Heart right ventricle (tissue), 16 donors: ENCODE data around the gene MADD. TPM values are rescaled to one million over a fixed set of nuclear protein-coding genes. Genes with fewer than 3 reads are reported as not detected.

Source experiments
- ATAC-seq, 8 donors: fragments of 200-7000 bp; cut with Tn5 transposase; one replicate each; pipeline ENCODE4 v1.9.1; 2020; ENCODE audit warnings: mild to moderate bottlenecking in 8 of 8, moderate library complexity in 8 of 8, moderate number of reproducible peaks in 1 of 8
- DNase-seq, 2 donors: peaks; one replicate each; pipeline ENCODE4 v3.0.0-alpha.2; 2020
- H3K27ac ChIP-seq, 10 donors: fragments of 200-600 bp; sonication (generic) in 2 of 10; one replicate each; pipeline versions ENCODE4 v1.5.0 to v1.8.0; 2020 to 2022; ENCODE audit warnings: mild to moderate bottlenecking in 3 of 10
- H3K27me3 ChIP-seq, 7 donors: fragments of 200-600 bp; one replicate each; pipeline ENCODE4 v1.8.0; 2021 to 2022; ENCODE audit warnings: mild to moderate bottlenecking in 2 of 7
- H3K36me3 ChIP-seq, 9 donors: fragments of 200-600 bp; sonication (generic) in 1 of 9; one replicate each; pipeline versions ENCODE4 v1.5.0 to v1.8.0; 2020 to 2022; ENCODE audit warnings: mild to moderate bottlenecking in 2 of 9
- H3K4me1 ChIP-seq, 9 donors: fragments of 200-600 bp; sonication (generic) in 1 of 9; one replicate each; pipeline versions ENCODE4 v1.5.0 to v1.8.0; 2020 to 2022; ENCODE audit warnings: mild to moderate bottlenecking in 4 of 9
- H3K4me3 ChIP-seq, 10 donors: fragments of 200-600 bp; sonication (generic) in 2 of 10; one replicate each; pipeline versions ENCODE4 v1.5.0 to v1.8.0; 2020 to 2022; ENCODE audit warnings: mild to moderate bottlenecking in 7 of 10, moderate library complexity in 2 of 10
- H3K9me3 ChIP-seq, 11 donors: fragments of 200-600 bp in 10 of 11; sonication (generic) in 2 of 11; one replicate each; pipeline versions ENCODE4 v1.5.0 to v1.8.0; 2013 to 2022; ENCODE audit warnings: mild to moderate bottlenecking in 2 of 11, control low read depth in 1 of 11, moderate library complexity in 1 of 11
- CTCF ChIP-seq, 9 donors: fragments of 200-600 bp; sonication (generic) in 2 of 9; IDR thresholded peaks; one replicate each; pipeline versions ENCODE4 v1.5.0 to v1.8.0; 2021 to 2022; ENCODE audit warnings: antibody characterized with exemption in 9 of 9, mild to moderate bottlenecking in 5 of 9, moderate library complexity in 1 of 9
- WGBS, 2 donors: extraction: QIAGEN DNeasy Blood & Tissue Kit; methylation state at CpG; one replicate each; pipeline ENCODE4 v1.1.7; 2013; ENCODE audit warnings: inconsistent platforms in 1 of 2; 5-methylcytosine and 5-hydroxymethylcytosine counted together
- intact Hi-C, 10 donors: fragments of 100-400 bp; cut with DNase I; formaldehyde crosslinking; loops; one replicate each; pipeline versions ENCODE4 v1.11.1 to v1.14.2; 2022
- polyA plus RNA-seq, 2 donors: library from polyadenylated mRNA; stranded (reverse); fragments of 200-250 nt; gene quantifications; one replicate each; pipeline ENCODE4 v1.2.3, GENCODE V29; 2013
- total RNA-seq, 10 donors: library from RNA; stranded (reverse); fragmentation: NEBNext Ultra II Directional in 3 of 10; extraction: Animal tissue kit (Norgen Biotek cat#: 25700) in 3 of 10; gene quantifications; one replicate each; pipeline versions ENCODE4 v1.2.1 to v1.2.4, GENCODE V29; 2021 to 2023
- donor health status: Arrhythmogenic right ventricular cardiomyopathy.
- donor health status: ischemic (EF 13 %, LVEDD 7.1; RV severe dilation, severe dysfunction).
- donor health status: healthy with polysubstance abuse.
- donor health status: DM: no; HTN: yes; CAD: no.
- donor health status: DM: no; HTN: no; CAD: no.
- donor health status: ischemic (EF 25% LVEDD 6.9; RV normal size, moderate dysfunction).
- donor health status: ischemic (EF 25% LVEDD 5.7; RV mildly dilated, moderate dysfunction).
- donor health status: healthy.
- donor health status: DM: yes; HTN: yes; CAD: no.
- donor health status: Ischemic cardiomyopathy.
- donor health status: ischemic (EF 35%, LVEDD 5.7; RV mildly dilated, moderate dysfunction).
- donor health status: nonischemic (EF 11% LVEDD 7.7; RV severe dilation, severe dysfunction).
- donor health status: DM: yes; HTN: yes; CAD: no.
- donor health status: PGD.
- donor health status: ischemic (EF 29% LVEDD 5.4; RV normal size, mild dysfunction).
- donor health status: nonischemic (EF 23%, LVEDD 6.1; RV moderate dilation, normal function).

The MADD gene
- total and polyA plus RNA-seq, 12 donors, result 23.8 to 54.8 (median 35.4) TPM

DNA sequence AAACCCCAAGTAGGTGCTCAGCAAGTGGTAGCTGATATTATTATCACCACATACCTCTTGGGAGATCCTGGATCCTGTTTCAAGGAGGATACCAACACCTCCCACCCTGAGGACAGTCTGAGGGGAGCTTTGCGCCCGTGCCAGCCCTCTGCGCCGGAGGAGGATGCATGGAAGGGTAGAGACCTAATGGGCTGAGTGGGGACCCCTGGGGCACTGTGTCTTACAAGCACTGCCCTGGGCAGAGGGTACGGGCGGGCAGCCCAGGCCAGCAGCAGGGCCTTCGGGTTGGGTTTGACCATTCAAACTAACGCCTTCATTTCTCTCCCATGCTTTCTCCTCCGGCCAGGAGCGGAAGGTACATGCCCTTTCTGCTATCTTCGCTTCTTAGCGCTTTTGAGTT, 56.3 kb downstream of the MADD start:
- H3K27me3 ChIP-seq, result no peaks in the 10 kb centered on the region
- WGBS, 2 donors, result 77 to 82% methylated on average over 12 of the region's 12 CpGs
- ATAC-seq, result peak in 4 of 8 donors; percentile 1 to 20 (median 3)
- TF ChIP-seq CTCF (IDR thresholded peaks at IDR 0.05), result no peak
- no peaks in the 10 kb centered on the region for H3K9me3 ChIP-seq
- DNase-seq, result no peak
- H3K4me1 ChIP-seq, result peaks cover 17 to 40% (median 30%) of the 10 kb centered on the region in 9 donors
- H3K4me3 ChIP-seq, result no peak overlapping the region
- intact Hi-C loops, result no loop called here
- H3K27ac ChIP-seq, result peak overlapping the region in 4 of 10 donors; percentile 19 to 84 (median 53)
- peaks cover 0 to 72% (median 0%) of the 10 kb centered on the region in 9 donors for H3K36me3 ChIP-seq

- intact Hi-C loops, result no loop called here
- peaks cover 18 to 48% (median 38%) of the 10 kb centered on the region in 9 donors for H3K4me1 ChIP-seq
- peak overlapping the region in 7 of 10 donors; percentile 61 to 84 (median 79) for H3K27ac ChIP-seq
- no peaks in the 10 kb centered on the region for H3K9me3 ChIP-seq
- H3K4me3 ChIP-seq, result no peak overlapping the region
- peak in 6 of 8 donors; percentile 6 to 20 (median 12) for ATAC-seq
- no peak for TF ChIP-seq CTCF (IDR thresholded peaks at IDR 0.05)
- H3K27me3 ChIP-seq, result no peaks in the 10 kb centered on the region
- DNase-seq, result peak in 1 of 2 donors; percentile 31
- peaks cover 0 to 72% (median 0%) of the 10 kb centered on the region in 9 donors for H3K36me3 ChIP-seq
- WGBS, 2 donors, result 58 to 72% methylated on average over 13 of the region's 13 CpGs
Observed at GRCh38 chr11:47327025-47327424, 57.1 kb downstream of the MADD start.

GRCh38 chr11:47327949-47328348, 58.0 kb downstream of the MADD start:
- no peaks in the 10 kb centered on the region for H3K27me3 ChIP-seq
- no peak overlapping the region for H3K4me3 ChIP-seq
- 57 to 71% methylated on average over 5 of the region's 5 CpGs for WGBS, 2 donors
- ATAC-seq (peak in 2 of 8 donors; percentile 0 to 1), DNase-seq (no peak)
- peak overlapping the region in 8 of 10 donors; percentile 12 to 84 (median 78) for H3K27ac ChIP-seq
- no peak for TF ChIP-seq CTCF (IDR thresholded peaks at IDR 0.05)
- intact Hi-C loops, result no loop called here
- H3K4me1 ChIP-seq, result peaks cover 18 to 57% (median 47%) of the 10 kb centered on the region in 9 donors
- peaks cover 0 to 72% (median 0%) of the 10 kb centered on the region in 9 donors for H3K36me3 ChIP-seq
- H3K9me3 ChIP-seq, result no peaks in the 10 kb centered on the region

DNA sequence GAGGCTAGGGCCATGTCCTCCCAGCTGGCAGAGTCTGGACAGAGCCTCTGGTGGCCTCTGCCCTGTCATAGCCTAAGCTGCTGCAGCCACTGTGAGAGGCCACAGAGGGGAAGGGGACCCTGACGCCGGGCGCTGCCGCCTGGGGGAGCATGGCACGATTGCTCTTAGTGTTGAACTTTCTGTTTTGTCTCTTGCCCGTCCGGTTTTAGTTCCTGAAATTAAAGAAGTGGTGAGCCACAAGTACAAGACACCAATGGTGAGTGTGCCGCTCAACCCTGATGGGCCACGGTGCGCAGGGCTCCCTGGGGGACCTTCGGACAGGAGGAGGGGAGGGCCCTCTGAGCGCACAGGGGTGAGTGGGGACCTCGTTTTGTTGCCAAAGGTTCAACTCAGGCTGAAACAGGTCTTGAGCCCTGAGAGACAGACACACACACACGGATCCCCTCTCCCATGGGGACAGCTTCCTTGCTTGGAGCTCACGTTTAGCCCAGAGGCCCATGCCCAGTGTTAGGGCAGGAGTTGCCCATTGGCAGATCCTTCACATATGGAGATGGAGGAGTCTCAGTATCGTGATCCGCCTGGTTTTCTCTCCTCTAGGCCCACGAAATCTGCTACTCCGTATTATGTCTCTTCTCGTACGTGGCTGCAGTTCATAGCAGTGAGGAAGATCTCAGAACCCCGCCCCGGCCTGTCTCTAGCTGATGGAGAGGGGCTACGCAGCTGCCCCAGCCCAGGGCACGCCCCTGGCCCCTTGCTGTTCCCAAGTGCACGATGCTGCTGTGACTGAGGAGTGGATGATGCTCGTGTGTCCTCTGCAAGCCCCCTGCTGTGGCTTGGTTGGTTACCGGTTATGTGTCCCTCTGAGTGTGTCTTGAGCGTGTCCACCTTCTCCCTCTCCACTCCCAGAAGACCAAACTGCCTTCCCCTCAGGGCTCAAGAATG, 58.8 kb downstream of the MADD start:
- ATAC-seq, result peak in 5 of 8 donors; percentile 3 to 8 (median 6)
- Histone ChIP-seq H3K9me3 (no peaks in the 10 kb centered on the region), H3K27ac (peak overlapping the region; percentile 23 to 84 (median 78)), H3K36me3 (peaks cover 0 to 77% (median 0%) of the 10 kb centered on the region in 9 donors), H3K27me3 (no peaks in the 10 kb centered on the region), H3K4me1 (peaks cover 18 to 65% (median 53%) of the 10 kb centered on the region in 9 donors), H3K4me3 (no peak overlapping the region)
- intact Hi-C loops, result no loop called here
- peak in 1 of 2 donors; percentile 26 for DNase-seq
- 62 to 71% methylated on average over 29 of the region's 29 CpGs for WGBS, 2 donors
- TF ChIP-seq CTCF (IDR thresholded peaks at IDR 0.05), result no peak
